ENCODE measurements around the gene ITK.

Gene ITK

GRCh38 chr5:157283434-157283833 is 102.8 kb downstream of the ITK start:
- FAIRE-seq: no peak

- FAIRE-seq: no peak
Measured at GRCh38 chr5:157284458-157285212, 104.0 kb downstream of the ITK start.

GRCh38 chr5:157285310-157286035 is 104.8 kb downstream of the ITK start:
- FAIRE-seq: no peak

- no peak for FAIRE-seq
Measured at GRCh38 chr5:157286761-157287211, 106.1 kb downstream of the ITK start.

- FAIRE-seq: no peak
Measured at GRCh38 chr5:157288405-157289163, 107.9 kb downstream of the ITK start.

GRCh38 chr5:157289164-157289819 is 108.7 kb downstream of the ITK start:
- no peak for FAIRE-seq

- no peak for FAIRE-seq
Measured at GRCh38 chr5:157290156-157290980, 109.7 kb downstream of the ITK start.

- no peak for FAIRE-seq
Measured at GRCh38 chr5:157290981-157291711, 110.5 kb downstream of the ITK start.

GRCh38 chr5:157292599-157292998 is 112.0 kb downstream of the ITK start:
- FAIRE-seq: no peak

GRCh38 chr5:157294407-157295091 is 113.9 kb downstream of the ITK start:
- no peak for FAIRE-seq

GRCh38 chr5:157295247-157295646 is 114.6 kb downstream of the ITK start:
- no peak for FAIRE-seq

- no peak for FAIRE-seq
Measured at GRCh38 chr5:157300564-157300963, 119.9 kb downstream of the ITK start.

- FAIRE-seq: no peak
Measured at GRCh38 chr5:157301066-157301465, 120.4 kb downstream of the ITK start.

- no peak for FAIRE-seq
Measured at GRCh38 chr5:157303023-157303422, 122.4 kb downstream of the ITK start.

GRCh38 chr5:157303667-157304327 is 123.2 kb downstream of the ITK start:
- FAIRE-seq: no peak

All from endometrium (tissue), 2 donors.